ENCODE measurements around the gene STRIP2. TPM values are rescaled to one million over a fixed set of nuclear protein-coding genes. Genes with fewer than 3 reads are reported as not detected.

Gene STRIP2
- total RNA-seq, 1 donor from 2014 or later = 3.5 TPM

- TF ChIP-seq CTCF (IDR thresholded peaks at IDR 0.05; ENCODE audit: insufficient read depth, low read length, poor library complexity, severe bottlenecking) = no peak
- H3K4me3 ChIP-seq (ENCODE audit: low read depth, low read length) = no peak overlapping the region
- H3K27me3 ChIP-seq (ENCODE audit: control insufficient read depth, insufficient read depth, low read length) = no peaks in the 10 kb centered on the region
- no peaks in the 10 kb centered on the region for H3K36me3 ChIP-seq (ENCODE audit: control insufficient read depth, insufficient read depth, low read length)
- DNase-seq (ENCODE audit: low read depth) = no peak
These were observed 65.8 kb downstream of the STRIP2 start for GRCh38 chr7:129499999-129500398.

DNA sequence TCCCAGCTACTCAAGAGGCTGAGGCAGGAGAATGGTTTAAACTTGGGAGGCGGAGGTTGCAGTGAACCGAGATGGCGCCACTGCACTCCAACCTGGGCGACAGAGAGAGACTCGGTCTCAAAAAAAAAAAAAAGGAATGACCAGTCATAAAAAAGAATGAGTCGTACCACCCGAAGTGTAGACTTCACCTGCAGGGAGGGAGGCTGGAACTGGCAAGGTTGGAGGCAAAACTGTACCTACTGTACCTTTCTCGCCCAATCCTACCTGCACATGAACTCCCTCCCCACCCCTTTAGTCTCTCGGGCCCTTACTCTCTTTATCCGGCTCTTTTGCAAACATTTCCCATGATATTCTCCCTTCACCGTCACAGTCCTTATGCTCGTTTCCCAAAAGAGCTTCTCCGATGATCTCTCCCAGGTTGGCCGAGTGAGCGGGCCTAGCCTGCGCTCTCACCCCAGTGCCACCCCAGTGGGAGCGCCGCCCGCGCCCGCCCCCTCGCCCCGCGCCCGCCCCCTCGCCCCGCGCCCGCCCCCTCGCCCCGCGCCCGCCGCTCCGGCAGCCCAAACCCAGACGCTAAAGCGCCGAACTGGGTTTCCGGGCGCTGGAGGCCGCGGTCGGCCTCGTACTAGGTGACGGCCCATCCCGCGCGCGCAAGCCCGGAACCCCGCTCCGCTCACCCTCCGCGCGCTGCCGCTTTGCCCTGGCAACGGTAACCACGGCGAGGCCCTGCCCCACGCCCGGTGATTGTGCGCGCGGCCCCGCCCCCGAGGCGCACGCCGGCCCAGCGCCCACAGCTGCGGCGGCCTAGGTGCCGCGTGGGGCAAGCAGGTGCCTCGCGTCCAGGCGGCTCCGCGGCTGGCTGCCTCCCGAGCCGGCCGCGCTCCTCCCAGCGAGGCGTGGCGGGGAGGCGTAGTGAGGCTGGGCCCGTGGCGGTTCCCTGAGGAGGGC, 67.8 kb downstream of the STRIP2 start, which contains the start of gene SMKR1:
SMKR1 (plus strand) TSS at position 772 of the 948 bp plus-strand sequence. CDS start 294 bp downstream, outside the sequence.
- Histone ChIP-seq H3K36me3 (ENCODE audit: control insufficient read depth, insufficient read depth, low read length) (no peaks in the 10 kb centered on the region), H3K4me3 (ENCODE audit: low read depth, low read length) (peak within 1 kb of the TSS; percentile 51), H3K27me3 (ENCODE audit: control insufficient read depth, insufficient read depth, low read length) (no peaks in the 10 kb centered on the region)
- no peak for DNase-seq (ENCODE audit: low read depth)
- no peak for TF ChIP-seq CTCF (IDR thresholded peaks at IDR 0.05; ENCODE audit: insufficient read depth, low read length, poor library complexity, severe bottlenecking)

GRCh38 chr7:129502708-129503685, 68.8 kb downstream of the STRIP2 start:
- Histone ChIP-seq H3K27me3 (ENCODE audit: control insufficient read depth, insufficient read depth, low read length) (no peaks in the 10 kb centered on the region), H3K4me3 (ENCODE audit: low read depth, low read length) (peak overlapping the region; percentile 51), H3K36me3 (ENCODE audit: control insufficient read depth, insufficient read depth, low read length) (no peaks in the 10 kb centered on the region)
- peak; percentile 20 for TF ChIP-seq CTCF (IDR thresholded peaks at IDR 0.05; ENCODE audit: insufficient read depth, low read length, poor library complexity, severe bottlenecking)
- no peak for DNase-seq (ENCODE audit: low read depth)

DNA sequence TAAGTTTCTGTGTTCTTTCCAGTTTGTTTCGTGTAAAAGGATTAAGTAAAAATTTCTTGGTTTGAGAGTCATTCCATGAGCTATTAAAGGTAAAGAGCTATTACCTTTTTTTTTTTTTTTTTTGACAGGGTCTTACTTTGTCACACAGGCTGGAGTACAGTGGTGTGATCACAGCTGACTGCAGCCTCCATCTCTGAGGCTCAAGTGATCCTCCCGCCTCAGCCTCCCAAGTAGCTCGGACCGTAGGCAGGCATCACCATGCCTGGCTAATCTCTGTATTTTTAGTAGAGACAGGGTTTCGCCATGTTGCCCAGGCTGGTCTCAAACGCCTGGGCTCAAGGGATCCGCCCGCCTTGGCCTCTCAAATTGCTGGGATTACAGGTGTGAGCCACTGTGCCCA, 69.5 kb downstream of the STRIP2 start:
- no peak for TF ChIP-seq CTCF (IDR thresholded peaks at IDR 0.05; ENCODE audit: insufficient read depth, low read length, poor library complexity, severe bottlenecking)
- H3K4me3 ChIP-seq (ENCODE audit: low read depth, low read length) = no peak overlapping the region

DNA sequence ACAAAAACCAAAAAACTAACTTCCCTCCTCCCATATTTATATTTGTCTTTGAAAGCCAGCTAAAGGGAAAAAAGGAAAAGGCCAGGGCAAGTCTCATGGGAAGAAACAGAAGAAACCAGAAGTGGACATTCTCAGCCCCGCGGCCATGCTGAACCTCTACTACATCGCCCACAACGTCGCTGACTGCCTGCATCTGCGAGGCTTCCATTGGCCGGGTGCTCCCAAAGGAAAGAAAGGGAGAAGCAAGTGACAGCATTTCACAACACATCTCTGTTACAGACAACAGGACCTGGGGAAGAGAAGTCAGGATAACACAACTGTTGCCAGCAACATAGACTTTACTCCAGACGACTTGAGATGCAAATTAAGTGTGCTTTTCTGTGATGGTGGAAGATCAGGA, 78.0 kb downstream of the STRIP2 start:
- no peak for TF ChIP-seq CTCF (IDR thresholded peaks at IDR 0.05; ENCODE audit: insufficient read depth, low read length, poor library complexity, severe bottlenecking)
- no peak for DNase-seq (ENCODE audit: low read depth)
- Histone ChIP-seq H3K36me3 (ENCODE audit: control insufficient read depth, insufficient read depth, low read length) (no peaks in the 10 kb centered on the region), H3K4me3 (ENCODE audit: low read depth, low read length) (no peak overlapping the region), H3K27me3 (ENCODE audit: control insufficient read depth, insufficient read depth, low read length) (no peaks in the 10 kb centered on the region)

More for the DNA sequence above, 69.5 kb downstream of the STRIP2 start:
- no peaks in the 10 kb centered on the region for H3K27me3 ChIP-seq (ENCODE audit: control insufficient read depth, insufficient read depth, low read length)
- no peaks in the 10 kb centered on the region for H3K36me3 ChIP-seq (ENCODE audit: control insufficient read depth, insufficient read depth, low read length)
- no peak for DNase-seq (ENCODE audit: low read depth)

Data from kidney epithelial cell (primary cell).